HFFc6 (cell line): ENCODE results near the gene LHPP. TPM values are rescaled to one million over a fixed set of nuclear protein-coding genes. Genes with fewer than 3 reads are reported as not detected.
"Not testable (repeated sequence)": the region's sequence is repeated elsewhere in the genome, so short reads cannot be mapped to it uniquely, and the experiment has no call there.

ENCODE experiments used
- DNase-seq: peaks from one replicate; pipeline ENCODE4 v3.0.0-alpha.2; 2018
- H3K27ac Mint-ChIP-seq: 2 replicates; pipeline ENCODE4 v1.8.0; 2020; ENCODE audit warnings: mild to moderate bottlenecking, mixed read lengths
- H3K27me3 Mint-ChIP-seq: 2 replicates; pipeline ENCODE4 v1.8.0; 2021; ENCODE audit warnings: mild to moderate bottlenecking, moderate library complexity, mixed read lengths; ENCODE audit not compliant: insufficient read depth
- H3K36me3 Mint-ChIP-seq: 2 replicates; pipeline ENCODE4 v1.8.0; 2021; ENCODE audit warnings: low read depth, mixed read lengths
- H3K4me1 Mint-ChIP-seq: 2 replicates; pipeline ENCODE4 v1.8.0; 2020; ENCODE audit warnings: low read depth, mixed read lengths
- H3K4me3 Mint-ChIP-seq: 2 replicates; pipeline ENCODE4 v1.8.0; 2020; ENCODE audit warnings: mild to moderate bottlenecking, moderate library complexity, mixed read lengths
- H3K9me3 Mint-ChIP-seq: 2 replicates; pipeline ENCODE4 v1.8.0; 2020; ENCODE audit warnings: mild to moderate bottlenecking, mixed read lengths
- CTCF ChIP-seq: fragments of 200-600 bp; sonication (generic); IDR thresholded peaks from 2 replicates; pipeline ENCODE4 v1.5.0; 2021; ENCODE audit warnings: antibody characterized with exemption, mild to moderate bottlenecking
- total RNA-seq, 6 experiments: library from RNA; stranded (reverse); fragmentation: NEBNext Ultra II Directional; extraction: Animal tissue kit (Norgen Biotek cat#: 25700); gene quantifications; 2 replicates in 1 of 6; 3 replicates in 5 of 6; pipeline ENCODE4 v1.2.3, GENCODE V29; 2021

Gene LHPP
- total RNA-seq, 6 experiments from 2014 or later: 12.5 to 17.3 (median 14.0) TPM

GRCh38 chr10:124607693-124608092, 146.1 kb downstream of the LHPP start:
- peaks cover 14% of the 10 kb centered on the region for H3K27me3 Mint-ChIP-seq
- TF ChIP-seq CTCF: no peak
- H3K27ac Mint-ChIP-seq: no peak overlapping the region
- no peak for DNase-seq
- H3K4me3 Mint-ChIP-seq: no peak overlapping the region
- H3K4me1 Mint-ChIP-seq: no peaks in the 10 kb centered on the region
- no peaks in the 10 kb centered on the region for H3K36me3 Mint-ChIP-seq
- no peaks in the 10 kb centered on the region for H3K9me3 Mint-ChIP-seq

- no peaks in the 10 kb centered on the region for H3K4me1 Mint-ChIP-seq
- no peak for DNase-seq
- peaks cover 14% of the 10 kb centered on the region for H3K27me3 Mint-ChIP-seq
- H3K9me3 Mint-ChIP-seq: no peaks in the 10 kb centered on the region
- no peak overlapping the region for H3K27ac Mint-ChIP-seq
- H3K4me3 Mint-ChIP-seq: no peak overlapping the region
- no peak for TF ChIP-seq CTCF
- H3K36me3 Mint-ChIP-seq: no peaks in the 10 kb centered on the region
These were observed 146.6 kb downstream of the LHPP start for GRCh38 chr10:124608093-124608721.

GRCh38 chr10:124609698-124610097, 148.1 kb downstream of the LHPP start:
- H3K4me1 Mint-ChIP-seq: no peaks in the 10 kb centered on the region
- DNase-seq: no peak
- H3K36me3 Mint-ChIP-seq: no peaks in the 10 kb centered on the region
- H3K9me3 Mint-ChIP-seq: no peaks in the 10 kb centered on the region
- H3K27ac Mint-ChIP-seq: no peak overlapping the region
- TF ChIP-seq CTCF: no peak
- peaks cover 12% of the 10 kb centered on the region for H3K27me3 Mint-ChIP-seq
- H3K4me3 Mint-ChIP-seq: no peak overlapping the region

- DNase-seq, H3K36me3 Mint-ChIP-seq, H3K4me3 Mint-ChIP-seq, H3K9me3 Mint-ChIP-seq, H3K4me1 Mint-ChIP-seq, H3K27ac Mint-ChIP-seq: not testable (repeated sequence)
- H3K27me3 Mint-ChIP-seq: peaks cover 11% of the 10 kb centered on the region
These were observed 148.6 kb downstream of the LHPP start for GRCh38 chr10:124610186-124610585.

GRCh38 chr10:124610851-124611250, 149.2 kb downstream of the LHPP start:
- not testable (repeated sequence) for H3K27me3 Mint-ChIP-seq, H3K36me3 Mint-ChIP-seq, H3K4me1 Mint-ChIP-seq, H3K9me3 Mint-ChIP-seq, H3K4me3 Mint-ChIP-seq, DNase-seq, H3K27ac Mint-ChIP-seq

- DNase-seq: no peak
These were observed 150.1 kb downstream of the LHPP start for GRCh38 chr10:124611738-124612137.

More at GRCh38 chr10:124611738-124612137, 150.1 kb downstream of the LHPP start:
- no peaks in the 10 kb centered on the region for H3K4me1 Mint-ChIP-seq
- no peak overlapping the region for H3K4me3 Mint-ChIP-seq
- no peak overlapping the region for H3K27ac Mint-ChIP-seq
- no peaks in the 10 kb centered on the region for H3K9me3 Mint-ChIP-seq
- H3K27me3 Mint-ChIP-seq: peaks cover 8% of the 10 kb centered on the region
- H3K36me3 Mint-ChIP-seq: no peaks in the 10 kb centered on the region
- no peak for TF ChIP-seq CTCF
